UCSD-AML1 (cell line): ENCODE results near the gene USP44.
A peak's percentile ranks its signal among the peaks of the same experiment; 100 is the strongest.

Experiments
- DNase-seq: peaks from one replicate; lab custom pipeline; 2025; ENCODE audit not compliant: unreplicated experiment; lab: John Stamatoyannopoulos, UW

Gene USP44

GRCh38 chr12:95548539-95549391, 2.5 kb downstream of the USP44 start:
- DNase-seq, result no peak

- DNase-seq, result no peak
Measured at GRCh38 chr12:95548056-95548538, 3.2 kb downstream of the USP44 start.

GRCh38 chr12:95547522-95548055, 3.7 kb downstream of the USP44 start:
- DNase-seq, result no peak

GRCh38 chr12:95546491-95546813, 4.8 kb downstream of the USP44 start:
- no peak for DNase-seq

GRCh38 chr12:95545731-95546490, 5.4 kb downstream of the USP44 start:
- DNase-seq, result no peak

GRCh38 chr12:95545303-95545702, 6.0 kb downstream of the USP44 start:
- no peak for DNase-seq

- DNase-seq, result no peak
Measured at GRCh38 chr12:95544756-95545155, 6.5 kb downstream of the USP44 start.

- no peak for DNase-seq
Measured at GRCh38 chr12:95543305-95543704, 8.0 kb downstream of the USP44 start.

GRCh38 chr12:95541436-95541835, 9.8 kb downstream of the USP44 start:
- DNase-seq, result no peak

- DNase-seq, result no peak
Measured at GRCh38 chr12:95538656-95539055, 12.6 kb downstream of the USP44 start.

GRCh38 chr12:95538006-95538405, 13.3 kb downstream of the USP44 start:
- no peak for DNase-seq

- DNase-seq, result no peak
Measured at GRCh38 chr12:95533985-95534384, 17.3 kb downstream of the USP44 start.

GRCh38 chr12:95532851-95533250, 18.4 kb downstream of the USP44 start:
- no peak for DNase-seq

- DNase-seq, result no peak
Measured at GRCh38 chr12:95529693-95530225, 21.5 kb downstream of the USP44 start.

- no peak for DNase-seq
Measured at GRCh38 chr12:95528431-95528830, 22.8 kb downstream of the USP44 start.

- DNase-seq, result peak; percentile 36
Measured at GRCh38 chr12:95522692-95523091, 28.6 kb downstream of the USP44 start.

- DNase-seq, result no peak
Measured at GRCh38 chr12:95520816-95521215, 30.5 kb downstream of the USP44 start.

- no peak for DNase-seq
Measured at GRCh38 chr12:95518944-95519343, 32.3 kb downstream of the USP44 start.

GRCh38 chr12:95517246-95517645, 34.0 kb downstream of the USP44 start:
- no peak for DNase-seq

GRCh38 chr12:95516757-95517156, 34.5 kb downstream of the USP44 start:
- DNase-seq, result no peak

- DNase-seq, result no peak
Measured at GRCh38 chr12:95515197-95515596, 36.1 kb downstream of the USP44 start.

- no peak for DNase-seq
Measured at GRCh38 chr12:95513599-95513998, 37.7 kb downstream of the USP44 start.
